Activated CD8-positive, alpha-beta memory T cell treated with anti-CD3 and anti-CD28 coated beads for 36 hours (primary cell): Measurements from ENCODE around the gene MALSU1. TPM values are rescaled to one million over a fixed set of nuclear protein-coding genes. Genes with fewer than 3 reads are reported as not detected.

Experiments used
- CTCF ChIA-PET: fragments of 350-600 bp; sonication (Branson Sonifier 250); formaldehyde crosslinking; loops from one replicate; lab custom pipeline; 2021; ENCODE audit warnings: antibody characterized with exemption; lab: Charles Lee
- POLR2A ChIA-PET: fragments of 350-600 bp; sonication (Branson Sonifier 250); formaldehyde crosslinking; loops from one replicate; lab custom pipeline; 2021; ENCODE audit warnings: antibody characterized with exemption; lab: Charles Lee
- total RNA-seq, 2 experiments: library from RNA; stranded (reverse); gene quantifications; one replicate each; pipeline ENCODE4 v1.2.3, GENCODE V29; 2021

MALSU1 gene
- 100 to 1,000 TPM; 104 to 105 TPM for total RNA-seq

- ChIA-PET POLR2A (interaction anchor here (0.7 to 1.1 kb wide), 2 partner anchors 231 to 232 kb away, joined by 3 read pairs; no protein-coding TSS in a partner anchor), CTCF (interaction anchor here (1.3 to 1.8 kb wide), 4 partner anchors 9 to 163 kb away, joined by 3 to 5 read pairs (median 3); no protein-coding TSS in a partner anchor)
Measured at GRCh38 chr7:23298885-23299769, at the start of gene MALSU1. MALSU1 (plus strand) TSS chr7:23299339; CDS start chr7:23299353, 14 bp downstream.

GRCh38 chr7:23249486-23249885, 49.7 kb upstream of the MALSU1 start:
- CTCF ChIA-PET = no interaction called here
- POLR2A ChIA-PET = no interaction called here

DNA sequence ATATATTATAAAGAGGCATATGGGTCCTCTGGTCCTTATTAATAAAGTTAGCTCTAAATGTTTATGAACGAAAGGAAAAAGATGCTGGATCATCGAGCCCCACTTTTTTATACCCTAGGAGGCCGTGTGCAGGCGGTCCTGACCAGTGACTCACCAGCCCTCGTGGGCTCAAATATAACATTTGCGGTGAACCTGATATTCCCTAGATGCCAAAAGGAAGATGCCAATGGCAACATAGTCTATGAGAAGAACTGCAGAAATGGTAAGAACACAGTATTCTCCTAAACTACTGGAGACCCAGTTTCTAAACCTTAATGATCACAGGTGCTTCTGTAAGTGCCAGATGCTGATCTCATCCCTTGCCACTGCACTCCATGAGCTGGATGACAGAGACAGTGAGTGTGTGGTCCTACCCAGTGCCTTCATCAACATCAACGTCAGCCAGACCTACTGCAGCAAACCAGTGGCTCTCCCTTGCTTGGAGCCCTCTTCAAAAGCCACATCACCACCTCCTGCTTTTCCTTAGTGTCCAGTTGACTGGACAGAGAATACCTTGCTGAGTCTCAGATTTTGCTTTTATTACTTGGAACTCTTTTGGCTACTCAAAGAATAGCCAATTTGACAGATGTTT, 45.0 kb upstream of the MALSU1 start:
- CTCF ChIA-PET = interaction anchor here (0.6 kb wide), 1 partner anchor 13 kb away, joined by 3 read pairs; no protein-coding TSS in a partner anchor
- POLR2A ChIA-PET = no interaction called here

GRCh38 chr7:23256731-23257130, 42.4 kb upstream of the MALSU1 start:
- CTCF ChIA-PET = no interaction called here
- POLR2A ChIA-PET = no interaction called here

DNA sequence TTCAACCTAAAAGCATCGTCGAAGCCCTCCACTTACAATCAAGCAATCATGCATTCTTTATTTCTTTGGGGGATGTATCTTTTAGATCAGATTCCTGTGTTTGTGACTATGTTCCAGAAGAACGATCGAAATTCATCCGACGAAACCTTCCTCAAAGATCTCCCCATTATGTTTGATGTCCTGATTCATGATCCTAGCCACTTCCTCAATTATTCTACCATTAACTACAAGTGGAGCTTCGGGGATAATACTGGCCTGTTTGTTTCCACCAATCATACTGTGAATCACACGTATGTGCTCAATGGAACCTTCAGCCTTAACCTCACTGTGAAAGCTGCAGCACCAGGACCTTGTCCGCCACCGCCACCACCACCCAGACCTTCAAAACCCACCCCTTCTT, 38.8 kb upstream of the MALSU1 start:
- CTCF ChIA-PET = no interaction called here
- POLR2A ChIA-PET = no interaction called here

- ChIA-PET CTCF (interaction anchor here (0.6 to 1.7 kb wide), 6 partner anchors 11 to 455 kb away, joined by 3 to 6 read pairs (median 4); no protein-coding TSS in a partner anchor), POLR2A (no interaction called here)
Measured at GRCh38 chr7:23261843-23262452, 37.2 kb upstream of the MALSU1 start.

DNA sequence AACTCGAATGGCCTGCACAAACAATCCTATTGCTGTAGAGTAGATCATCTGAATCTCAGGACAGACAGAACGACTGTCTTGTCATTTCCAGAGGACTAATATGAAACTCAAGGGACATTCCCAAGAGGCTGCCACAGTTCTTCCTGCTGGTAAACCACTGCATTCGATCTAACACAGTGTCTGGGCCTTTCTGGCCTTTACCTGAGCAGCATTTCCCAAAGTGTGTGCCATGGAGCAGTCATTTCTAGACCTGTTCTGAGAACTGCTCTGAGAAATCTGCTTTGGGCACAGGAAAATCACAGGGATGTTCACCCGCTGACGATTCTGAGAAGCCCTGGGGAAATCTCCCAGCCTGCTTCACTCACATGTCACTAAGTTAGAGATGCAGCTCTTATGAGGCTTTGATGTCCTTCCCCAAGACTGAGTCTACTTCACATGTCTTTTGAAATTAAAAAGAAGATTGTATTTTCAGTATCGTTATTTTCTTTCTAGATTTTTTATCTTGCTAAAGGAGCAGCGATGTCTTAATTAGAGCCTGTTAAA, 34.2 kb upstream of the MALSU1 start:
- ChIA-PET POLR2A (no interaction called here), CTCF (interaction anchor here (2.0 kb wide), 1 partner anchor 8 kb away, joined by 14 read pairs; no protein-coding TSS in a partner anchor)

DNA sequence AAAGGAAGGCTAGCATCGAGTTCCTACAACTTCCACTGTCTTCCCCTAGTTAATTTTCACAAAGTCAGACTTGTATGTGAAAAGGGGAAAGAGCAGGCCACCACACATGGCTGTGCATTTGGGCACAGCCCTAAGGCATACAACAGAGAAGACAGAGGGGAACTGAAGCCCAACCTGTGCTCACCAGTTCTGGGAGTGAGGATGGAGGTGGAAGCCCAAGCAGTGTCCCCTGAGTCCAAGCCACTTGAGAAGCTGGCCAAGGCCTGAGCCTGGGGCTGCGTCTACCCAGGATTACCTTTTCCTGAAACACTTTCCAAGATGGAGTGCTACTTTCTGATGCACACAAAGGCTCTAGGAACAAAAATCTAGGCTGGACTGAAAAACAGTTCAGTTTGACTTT, 32.2 kb upstream of the MALSU1 start:
- CTCF ChIA-PET = interaction anchor here (0.5 kb wide), 1 partner anchor 707 kb away, joined by 3 read pairs; no protein-coding TSS in a partner anchor
- POLR2A ChIA-PET = no interaction called here

- POLR2A ChIA-PET = no interaction called here
- CTCF ChIA-PET = no interaction called here
Measured at GRCh38 chr7:23267357-23267756, 31.8 kb upstream of the MALSU1 start.

DNA sequence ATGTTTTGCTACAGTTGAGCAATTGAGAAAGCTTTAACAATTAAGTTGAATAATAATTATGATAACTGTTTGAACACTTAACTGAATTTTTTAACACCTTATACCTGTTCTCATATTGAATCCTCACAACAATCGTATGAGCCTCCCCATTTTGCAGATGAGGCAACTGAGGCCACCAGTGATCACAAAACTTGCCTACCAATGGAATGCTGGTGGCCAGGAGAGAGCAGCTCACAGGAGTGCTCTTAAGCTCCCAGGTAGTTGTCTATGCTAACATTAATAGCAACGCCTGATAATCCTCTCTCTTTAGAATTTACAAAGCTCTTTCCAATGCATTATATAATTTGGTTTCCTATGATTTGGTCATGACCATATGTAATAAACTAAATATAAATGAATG, 31.0 kb upstream of the MALSU1 start:
- POLR2A ChIA-PET = no interaction called here
- CTCF ChIA-PET = no interaction called here

DNA sequence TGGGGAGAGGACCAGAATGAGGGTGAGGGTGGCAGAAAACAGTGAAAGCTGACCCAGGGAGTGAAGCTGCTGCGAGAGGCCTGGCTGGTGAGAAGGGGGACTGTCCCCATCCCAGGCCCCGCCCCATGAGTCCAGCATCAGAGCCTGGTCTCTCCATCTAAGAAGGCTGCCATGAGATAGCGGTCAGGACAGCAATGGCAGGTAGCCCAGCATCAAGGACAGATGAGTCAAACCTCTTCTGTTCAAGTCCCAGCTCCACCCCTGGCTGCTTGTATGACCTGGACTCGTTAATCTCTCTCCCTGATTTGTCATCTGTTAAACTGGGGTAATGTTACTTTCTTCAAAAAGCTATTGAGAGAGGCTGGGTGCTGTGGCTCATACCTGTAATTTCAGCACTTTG, 30.4 kb upstream of the MALSU1 start:
- ChIA-PET CTCF (no interaction called here), POLR2A (no interaction called here)

GRCh38 chr7:23272275-23272674, 26.9 kb upstream of the MALSU1 start:
- CTCF ChIA-PET = interaction anchor here (0.5 to 1.8 kb wide), 9 partner anchors 11 to 274 kb away, joined by 3 to 9 read pairs (median 4); no protein-coding TSS in a partner anchor
- POLR2A ChIA-PET = no interaction called here

DNA sequence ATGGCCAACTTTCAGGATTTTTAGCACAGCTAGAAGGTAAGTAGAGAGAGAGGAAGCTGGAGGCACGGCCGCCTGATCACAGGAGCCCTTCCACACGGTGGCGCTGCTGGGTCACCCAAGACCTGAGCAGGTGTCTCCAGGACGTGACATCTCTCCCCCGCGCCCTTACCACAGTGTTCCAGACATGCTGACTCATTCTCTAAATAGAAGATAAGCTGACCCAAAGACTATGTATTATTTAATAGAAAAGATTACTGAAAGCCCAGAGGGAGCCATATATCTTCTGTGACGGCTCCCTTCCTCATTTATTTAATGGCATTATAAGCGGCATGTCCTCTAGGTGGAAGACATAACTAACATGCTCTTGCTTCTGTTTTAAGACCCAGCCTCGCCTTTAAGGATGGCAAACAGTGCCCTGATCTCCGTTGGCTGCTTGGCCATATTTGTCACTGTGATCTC, 26.0 kb upstream of the MALSU1 start:
- CTCF ChIA-PET = interaction anchor here (0.5 to 1.8 kb wide), 24 partner anchors 9 to 716 kb away, joined by 3 to 14 read pairs (median 4); partner anchors contain the start of genes FAM221A and MALSU1
- POLR2A ChIA-PET = interaction anchor here (0.5 kb wide), 1 partner anchor 82 kb away, joined by 4 read pairs; no protein-coding TSS in a partner anchor

- CTCF ChIA-PET = interaction anchor here (0.8 to 1.5 kb wide), 3 partner anchors 23 to 271 kb away, joined by 3 to 4 read pairs (median 3); partner anchors contain the start of gene MALSU1
- POLR2A ChIA-PET = no interaction called here
Measured at GRCh38 chr7:23275912-23276311, 23.2 kb upstream of the MALSU1 start.

- POLR2A ChIA-PET = no interaction called here
- CTCF ChIA-PET = interaction anchor here (0.8 to 1.5 kb wide), 4 partner anchors 22 to 270 kb away, joined by 3 to 4 read pairs (median 3); partner anchors contain the start of gene MALSU1
Measured at GRCh38 chr7:23276376-23276775, 22.8 kb upstream of the MALSU1 start.

DNA sequence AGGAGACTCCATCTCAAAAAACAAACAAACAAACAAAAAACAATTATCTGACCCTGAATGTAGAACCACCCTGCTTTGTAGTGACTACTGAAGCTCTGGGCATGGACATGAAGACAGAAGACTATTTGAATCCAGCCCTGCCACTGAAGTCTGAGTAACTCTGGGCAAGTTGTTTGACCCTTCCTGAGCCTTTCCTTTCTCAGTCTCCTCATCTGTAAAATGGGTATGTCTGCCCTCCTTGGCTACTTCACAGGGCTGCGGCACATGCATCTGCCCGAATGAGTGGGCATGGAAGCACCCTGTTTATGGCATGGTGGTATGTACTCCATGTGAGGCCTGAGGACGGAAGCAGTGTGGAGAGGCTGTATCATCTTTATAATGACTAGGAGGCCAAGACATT, 22.2 kb upstream of the MALSU1 start:
- ChIA-PET CTCF (interaction anchor here (0.7 to 1.5 kb wide), 4 partner anchors 28 to 270 kb away, joined by 3 to 4 read pairs (median 4); no protein-coding TSS in a partner anchor), POLR2A (no interaction called here)

- CTCF ChIA-PET = interaction anchor here (0.7 to 1.6 kb wide), 5 partner anchors 15 to 269 kb away, joined by 3 to 6 read pairs (median 4); no protein-coding TSS in a partner anchor
Measured at GRCh38 chr7:23277359-23277989, 21.7 kb upstream of the MALSU1 start.

More at GRCh38 chr7:23277359-23277989, 21.7 kb upstream of the MALSU1 start:
- POLR2A ChIA-PET = no interaction called here
